HS-27A (cell line): ENCODE data around the gene SLC24A1.
A peak's percentile ranks its signal among the peaks of the same experiment; 100 is the strongest.

ENCODE experiments used
- DNase-seq: peaks from one replicate; pipeline ENCODE4 v3.0.0-alpha.2; 2012; ENCODE audit warnings: low read depth, missing footprints

SLC24A1 gene

DNA sequence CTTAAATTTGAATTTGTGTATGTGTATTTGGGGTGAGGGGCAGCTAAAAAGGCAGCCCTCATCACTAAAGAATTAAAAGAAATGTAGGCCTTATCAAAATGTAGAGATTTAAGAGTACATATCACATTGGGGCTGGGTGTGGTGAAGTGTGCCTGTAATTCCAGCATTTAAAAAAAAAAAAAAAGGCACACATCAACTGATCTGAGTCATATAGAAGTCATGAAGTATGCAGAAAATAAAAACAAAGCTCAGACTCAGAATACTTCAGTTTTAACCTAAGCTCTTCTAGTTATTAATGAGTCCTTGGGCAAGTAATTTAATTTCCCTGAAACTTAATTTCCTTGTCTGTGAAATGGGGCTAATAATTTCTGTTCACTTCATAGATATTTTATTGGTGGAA lies 31.6 kb downstream of the SLC24A1 start:
- peak; percentile 40 for DNase-seq

GRCh38 chr15:65653801-65654521 lies 32.2 kb downstream of the SLC24A1 start:
- peak; percentile 4 for DNase-seq

DNA sequence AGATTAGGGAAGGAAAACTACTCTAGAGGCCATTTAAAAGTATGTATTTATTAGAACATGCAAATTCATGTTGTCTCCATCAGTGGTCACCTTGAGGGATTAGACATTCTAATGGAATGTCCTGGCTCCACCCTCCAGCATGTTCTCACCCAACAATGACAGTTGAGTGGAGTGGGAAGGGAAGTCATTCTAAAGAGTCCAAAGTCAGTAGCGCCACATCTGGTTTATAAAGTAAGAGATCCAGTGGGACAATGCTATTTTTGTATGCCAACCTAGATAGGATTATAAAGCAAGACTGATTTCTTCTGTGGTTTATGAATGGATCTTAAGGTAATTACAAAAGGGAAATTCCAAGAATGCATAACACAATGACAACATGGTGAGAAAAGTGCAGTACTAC lies 33.3 kb downstream of the SLC24A1 start:
- peak; percentile 39 for DNase-seq

GRCh38 chr15:65655457-65655856 lies 33.7 kb downstream of the SLC24A1 start:
- no peak for DNase-seq

DNA sequence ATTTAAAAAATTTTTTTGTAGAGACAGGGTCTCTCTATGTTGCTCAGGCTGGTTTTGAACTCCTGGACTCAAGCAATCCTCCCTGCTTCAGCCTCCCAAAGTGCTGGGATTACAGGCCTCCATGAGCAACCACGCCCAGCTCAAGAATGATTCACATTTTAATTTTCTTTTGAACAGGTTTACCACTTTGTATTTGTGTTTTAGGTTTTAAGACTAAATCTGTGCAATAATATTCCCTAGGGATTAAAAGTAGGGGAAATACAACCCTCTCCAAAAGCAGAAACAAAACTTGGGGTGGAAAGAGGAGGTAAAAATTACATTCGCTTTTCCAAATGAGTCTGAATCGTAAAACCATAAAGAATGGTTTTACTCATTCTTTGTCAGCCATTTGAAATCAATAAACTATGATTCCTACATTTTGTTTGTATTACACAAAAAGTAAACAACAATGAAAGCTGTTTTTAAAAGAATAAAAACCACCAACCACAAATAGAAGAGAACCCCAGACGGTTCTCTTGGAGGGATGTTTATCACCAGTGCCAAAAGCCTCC lies 37.8 kb downstream of the SLC24A1 start:
- no peak for DNase-seq

DNA sequence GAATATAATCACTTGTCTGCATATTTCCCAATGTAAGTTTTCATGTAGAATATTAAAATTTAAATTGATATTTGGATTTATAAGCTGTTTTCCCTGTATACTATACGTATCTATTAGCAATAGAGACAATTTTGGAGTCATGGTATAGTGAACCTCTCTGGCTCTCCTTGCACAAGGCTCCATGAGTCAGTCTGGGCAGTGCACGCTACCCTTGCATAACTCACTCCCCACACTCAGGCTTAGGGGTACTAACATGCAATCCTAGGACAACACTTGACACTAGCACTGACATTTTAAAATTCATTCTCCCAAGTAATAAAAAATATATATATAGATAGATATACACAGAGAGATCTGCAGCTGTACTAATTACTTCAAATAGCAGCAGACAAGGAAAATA lies 39.2 kb downstream of the SLC24A1 start:
- DNase-seq, result no peak

DNA sequence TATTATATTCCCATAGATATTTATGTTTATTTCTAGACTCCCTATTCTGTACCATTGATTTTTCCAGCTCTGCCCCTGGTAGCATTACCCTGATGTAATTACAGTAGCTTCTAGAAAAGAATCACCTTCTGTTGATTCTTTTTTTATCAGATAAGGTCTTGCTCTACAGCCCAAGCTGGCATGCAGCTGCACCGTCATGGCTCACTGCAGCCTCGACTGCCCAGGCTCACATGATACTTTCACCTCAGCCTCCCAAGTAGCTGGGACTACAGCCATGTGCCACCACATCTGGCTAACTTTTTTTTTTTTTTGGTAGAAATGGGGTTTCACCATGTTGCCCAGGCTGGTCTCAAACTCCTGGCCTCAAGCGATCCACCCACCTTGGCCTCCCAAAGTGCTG lies 41.8 kb downstream of the SLC24A1 start:
- no peak for DNase-seq

GRCh38 chr15:65666257-65666656 lies 44.5 kb downstream of the SLC24A1 start:
- no peak for DNase-seq

GRCh38 chr15:65675551-65675950 lies 53.8 kb downstream of the SLC24A1 start:
- no peak for DNase-seq

DNA sequence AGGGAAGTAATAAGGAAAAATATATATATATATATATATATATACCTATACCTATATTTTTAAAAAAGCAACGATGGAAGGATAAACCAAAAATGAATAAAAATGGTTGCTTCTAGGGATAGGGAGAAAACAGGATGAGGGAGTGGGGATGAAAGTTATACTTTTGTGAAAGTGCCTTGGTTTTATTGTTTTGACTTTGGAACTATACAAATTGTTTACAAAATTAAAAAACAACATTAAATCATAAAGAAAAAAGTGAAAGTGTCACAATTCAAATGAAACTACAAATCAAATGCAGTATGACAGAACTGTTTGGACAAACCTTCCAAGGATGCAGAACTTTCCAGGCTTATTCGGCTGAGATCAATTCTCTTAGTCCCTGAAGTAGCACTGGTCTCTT lies 54.4 kb downstream of the SLC24A1 start:
- no peak for DNase-seq

GRCh38 chr15:65680544-65680943 lies 58.8 kb downstream of the SLC24A1 start:
- no peak for DNase-seq

- no peak for DNase-seq
Observed at GRCh38 chr15:65682404-65682911, 60.7 kb downstream of the SLC24A1 start.

GRCh38 chr15:65688462-65688861 lies 66.7 kb downstream of the SLC24A1 start:
- no peak for DNase-seq

GRCh38 chr15:65690173-65690572 lies 68.4 kb downstream of the SLC24A1 start:
- no peak for DNase-seq

- no peak for DNase-seq
Observed at GRCh38 chr15:65690778-65691177, 69.0 kb downstream of the SLC24A1 start.

DNA sequence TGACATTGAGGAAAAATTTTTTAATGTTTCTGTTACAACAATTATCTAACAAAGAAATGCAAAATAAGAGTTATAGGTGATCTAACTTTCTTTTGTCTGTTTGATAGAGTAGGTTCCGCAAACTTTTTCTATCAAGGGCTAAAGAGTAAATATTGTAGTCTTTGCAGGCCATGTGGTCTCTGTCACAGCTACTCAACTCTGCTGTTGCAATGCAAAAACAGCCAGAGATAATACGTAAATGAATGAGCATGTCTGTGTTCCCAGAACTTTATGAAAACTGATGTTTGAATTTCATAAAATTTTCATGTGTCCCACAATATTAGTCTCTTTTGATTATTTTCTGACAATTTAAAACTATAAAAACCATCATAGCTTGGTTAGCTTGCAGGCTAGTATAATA lies 73.3 kb downstream of the SLC24A1 start:
- DNase-seq, result no peak
